Choroid plexus epithelial cell (primary cell): ENCODE results near the gene BTBD9.

Experiments
- DNase-seq: peaks from one replicate; pipeline ENCODE4 v3.0.0-alpha.2; 2010; ENCODE audit warnings: low read depth
- H3K4me3 ChIP-seq: 2 replicates; pipeline ENCODE4 v1.5.1; 2011; ENCODE audit warnings: low read depth, mild to moderate bottlenecking, control low read depth, low read length, moderate library complexity
- CTCF ChIP-seq: conservative IDR thresholded peaks from 2 replicates; pipeline ENCODE4 v1.5.1; 2011; ENCODE audit warnings: low read depth, mild to moderate bottlenecking, control low read depth, inconsistent platforms, low read length, moderate library complexity

The BTBD9 gene

DNA sequence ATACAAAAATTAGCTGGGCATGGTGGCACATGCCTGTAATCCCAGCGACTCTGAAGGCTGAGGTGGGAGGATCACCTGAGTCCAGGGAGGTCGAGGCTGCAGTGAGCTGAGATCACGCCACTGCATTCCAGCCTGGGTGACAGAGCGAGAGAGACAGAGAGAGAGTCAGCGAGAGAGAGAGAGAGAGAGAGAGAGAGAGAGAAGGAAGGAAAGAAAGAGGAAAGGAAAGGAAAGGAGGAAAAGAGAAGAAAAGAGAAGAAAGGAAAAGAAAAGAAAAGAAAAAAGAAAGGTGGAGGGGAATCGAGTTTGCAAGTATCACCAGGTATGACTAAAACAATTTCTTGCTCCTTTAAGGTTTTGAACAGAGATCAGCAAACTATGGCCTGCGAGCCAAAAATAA lies 152.3 kb downstream of the BTBD9 start:
- no peak overlapping the region for H3K4me3 ChIP-seq
- DNase-seq = no peak
- TF ChIP-seq CTCF = no peak

DNA sequence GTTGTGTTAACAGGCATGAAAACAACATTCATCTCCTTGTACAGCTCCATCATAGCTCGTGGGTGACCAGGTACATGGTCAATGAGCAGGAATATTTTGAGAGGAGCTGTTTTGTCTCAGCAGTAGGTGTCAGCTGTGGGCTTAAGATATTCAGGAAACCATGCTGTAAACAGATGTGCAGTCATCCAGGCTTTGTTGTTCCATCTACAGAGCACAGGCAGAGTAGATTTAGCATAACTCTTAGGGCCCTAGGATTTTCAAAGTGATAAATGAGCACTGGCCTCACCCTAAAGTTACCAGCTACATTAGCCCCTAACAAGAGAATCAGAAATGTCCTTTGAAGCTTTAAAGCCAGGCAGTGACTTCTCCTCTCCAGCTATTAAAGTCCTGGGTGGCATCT lies 154.2 kb downstream of the BTBD9 start:
- DNase-seq = no peak
- TF ChIP-seq CTCF = no peak
- no peak overlapping the region for H3K4me3 ChIP-seq

GRCh38 chr6:38484656-38485055 lies 155.1 kb downstream of the BTBD9 start:
- no peak overlapping the region for H3K4me3 ChIP-seq
- no peak for TF ChIP-seq CTCF
- DNase-seq = no peak

- H3K4me3 ChIP-seq = no peak overlapping the region
- TF ChIP-seq CTCF = no peak
- no peak for DNase-seq
Observed at GRCh38 chr6:38483526-38483925, 156.2 kb downstream of the BTBD9 start.

DNA sequence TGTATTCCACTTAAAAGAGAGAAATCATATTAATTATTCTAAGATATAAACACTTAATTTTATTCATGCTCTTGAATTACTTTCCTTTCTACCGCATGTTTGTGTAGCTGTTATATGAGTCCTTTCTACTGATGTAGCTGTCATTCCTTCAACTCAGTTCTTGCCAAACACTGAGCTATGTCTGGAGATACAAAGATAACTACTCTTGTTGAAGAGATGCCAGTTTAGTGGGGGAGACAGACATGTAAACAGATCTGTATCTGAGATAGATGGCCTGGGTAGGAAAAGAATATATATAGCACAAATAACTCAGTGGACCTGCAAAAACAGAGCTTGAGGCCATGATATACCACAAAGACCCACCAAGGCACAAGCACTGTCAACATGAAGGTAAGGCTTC lies 157.3 kb downstream of the BTBD9 start:
- peak; percentile 70 for DNase-seq
- no peak for TF ChIP-seq CTCF
- H3K4me3 ChIP-seq = no peak overlapping the region

DNA sequence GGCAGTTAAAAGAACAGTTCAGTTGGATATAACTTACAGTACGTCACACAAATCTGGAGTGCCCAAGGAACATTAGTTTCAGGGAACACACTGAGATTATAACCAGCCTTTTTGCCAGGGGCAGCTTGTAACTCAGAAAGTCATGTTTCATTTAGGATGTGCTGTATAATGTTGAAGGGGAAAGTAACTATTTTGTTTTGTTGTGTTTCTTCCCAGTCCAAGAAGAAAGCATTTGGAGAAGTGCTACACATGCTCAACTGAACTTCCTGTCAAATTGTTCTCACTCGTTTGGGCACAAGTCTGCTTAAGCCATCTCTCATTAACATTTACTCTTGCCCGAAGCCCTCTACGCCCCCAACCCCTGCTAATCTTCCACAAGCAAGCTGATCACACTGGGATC lies 157.9 kb downstream of the BTBD9 start:
- no peak for DNase-seq
- no peak for TF ChIP-seq CTCF
- no peak overlapping the region for H3K4me3 ChIP-seq

DNA sequence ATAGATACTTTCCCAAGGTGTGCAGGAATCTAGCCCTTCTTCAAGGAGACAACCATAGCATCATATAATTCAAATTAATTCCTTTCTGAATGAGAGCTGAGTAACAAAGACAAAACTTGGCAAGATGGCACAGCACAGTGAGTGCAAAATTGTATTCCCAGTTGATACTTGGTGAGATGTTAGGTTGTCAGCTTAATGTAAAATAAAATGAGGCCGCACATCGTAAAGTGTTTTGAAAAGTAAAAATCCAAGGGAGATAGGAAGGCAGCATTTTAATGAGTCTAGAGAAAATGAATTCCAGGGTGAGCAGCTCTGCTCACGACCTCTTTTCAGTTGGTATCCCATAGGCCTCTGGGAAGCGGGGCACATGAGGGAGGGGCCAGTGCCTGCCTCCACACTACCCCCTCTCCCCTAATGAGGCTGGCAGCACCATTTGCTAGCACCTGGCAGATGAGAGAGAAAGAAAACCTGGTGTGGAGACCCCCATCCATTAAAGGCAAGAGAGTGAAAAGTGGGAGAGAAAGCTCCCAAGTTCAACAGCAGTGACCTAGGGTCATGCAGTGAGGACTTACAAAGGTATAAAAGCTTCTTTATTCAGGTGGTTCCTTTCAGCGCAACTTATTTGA lies 158.4 kb downstream of the BTBD9 start:
- no peak for TF ChIP-seq CTCF
- no peak for DNase-seq
- H3K4me3 ChIP-seq = no peak overlapping the region
